GM21723 (cell line): ENCODE results near the gene AGBL1.

Experiments used
- ATAC-seq: cut with Tn5 transposase; IDR thresholded peaks from one replicate; pipeline ENCODE4 v1.9.1; 2021; ENCODE audit warnings: mild to moderate bottlenecking, moderate library complexity; ENCODE audit not compliant: unreplicated experiment

AGBL1 gene

GRCh38 chr15:86231864-86232721, 152.4 kb downstream of the AGBL1 start:
- ATAC-seq = no peak

GRCh38 chr15:86235667-86236066, 156.0 kb downstream of the AGBL1 start:
- ATAC-seq = no peak

GRCh38 chr15:86236356-86237110, 156.9 kb downstream of the AGBL1 start:
- no peak for ATAC-seq

- no peak for ATAC-seq
Measured at GRCh38 chr15:86237111-86237500, 157.4 kb downstream of the AGBL1 start.

- ATAC-seq = no peak
Measured at GRCh38 chr15:86247249-86247955, 167.7 kb downstream of the AGBL1 start.

GRCh38 chr15:86255247-86255646, 175.6 kb downstream of the AGBL1 start:
- no peak for ATAC-seq

GRCh38 chr15:86256628-86257027, 177.0 kb downstream of the AGBL1 start:
- no peak for ATAC-seq

- ATAC-seq = no peak
Measured at GRCh38 chr15:86259589-86259988, 179.9 kb downstream of the AGBL1 start.

GRCh38 chr15:86263230-86263629, 183.6 kb downstream of the AGBL1 start:
- ATAC-seq = no peak

- no peak for ATAC-seq
Measured at GRCh38 chr15:86266896-86267484, 187.3 kb downstream of the AGBL1 start.

GRCh38 chr15:86267892-86268291, 188.2 kb downstream of the AGBL1 start:
- ATAC-seq = no peak

GRCh38 chr15:86268558-86268957, 188.9 kb downstream of the AGBL1 start:
- no peak for ATAC-seq

GRCh38 chr15:86273309-86273708, 193.6 kb downstream of the AGBL1 start:
- ATAC-seq = no peak

GRCh38 chr15:86275361-86275760, 195.7 kb downstream of the AGBL1 start:
- no peak for ATAC-seq

- ATAC-seq = no peak
Measured at GRCh38 chr15:86278586-86278985, 198.9 kb downstream of the AGBL1 start.

- no peak for ATAC-seq
Measured at GRCh38 chr15:86284635-86285034, 205.0 kb downstream of the AGBL1 start.

- no peak for ATAC-seq
Measured at GRCh38 chr15:86295511-86295910, 215.8 kb downstream of the AGBL1 start.

- ATAC-seq = no peak
Measured at GRCh38 chr15:86296769-86297168, 217.1 kb downstream of the AGBL1 start.

GRCh38 chr15:86300390-86301125, 220.9 kb downstream of the AGBL1 start:
- no peak for ATAC-seq

- ATAC-seq = no peak
Measured at GRCh38 chr15:86311568-86312280, 232.1 kb downstream of the AGBL1 start.
